ENCODE measurements around the gene NMRAL1. TPM values are rescaled to one million over a fixed set of nuclear protein-coding genes. Genes with fewer than 3 reads are reported as not detected.
A peak's percentile ranks its signal among the peaks of the same experiment; 100 is the strongest.

Gene NMRAL1
- total and polyA plus RNA-seq, 2 donors (not counting 1 experiment from before 2014, with no cell fraction given): 48.6 to 68.8 TPM

- peaks cover 25% of the 10 kb centered on the region for H3K4me1 Mint-ChIP-seq
- H3K4me3 Mint-ChIP-seq: peak within 1 kb of the TSS; percentile 97
- ChIA-PET POLR2A (interaction anchor here (0.9 kb wide), 1 partner anchor 50 kb away, joined by 5 read pairs; no protein-coding TSS in a partner anchor), CTCF (no interaction called here)
- H4K20me1 ChIP-seq (ENCODE audit: control insufficient read depth, insufficient read depth, low read length, poor library complexity, severe bottlenecking): peaks cover 3% of the 10 kb centered on the region
- H3K36me3 ChIP-seq (replicated peaks in 1 of 2; ENCODE audit: control extremely low read depth in 1 of 2, control insufficient read depth in 1 of 2, extremely low read depth in 1 of 2, insufficient read depth in 2 of 2, low read length in 1 of 2): peaks cover 2 to 6% of the 10 kb centered on the region in 2 experiments
- H3K9ac ChIP-seq (ENCODE audit: low read length): peak within 1 kb of the TSS; percentile 94
- peak within 1 kb of the TSS; percentile 80 to 99 (median 89) for H3K4me3 ChIP-seq (ENCODE audit: control extremely low read depth in 1 of 5, extremely low read depth in 1 of 5, insufficient read depth in 1 of 5, low read depth in 2 of 5, low read length in 4 of 5)
- no peaks in the 10 kb centered on the region for H3K9me3 ChIP-seq (ENCODE audit: control extremely low read depth in 1 of 3, control insufficient read depth in 2 of 3, insufficient read depth in 1 of 3, low read length in 2 of 3)
- peaks cover 14 to 20% of the 10 kb centered on the region in 2 donors for H3K4me1 ChIP-seq (ENCODE audit: control insufficient read depth in 2 of 2, insufficient read depth in 2 of 2, low read length in 2 of 2)
- H3K79me2 ChIP-seq (ENCODE audit: control insufficient read depth, insufficient read depth, low read length): peaks cover 44% of the 10 kb centered on the region
- peak; percentile 98 for DNase-seq
- no peak for TF ChIP-seq EZH2 (IDR thresholded peaks at IDR 0.05; ENCODE audit: borderline replicate concordance, insufficient read depth, low read depth, low read length, poor library complexity, severe bottlenecking)
- no peak for TF ChIP-seq CTCF (IDR thresholded peaks at IDR 0.05)
- intact Hi-C loops (cut with micrococcal nuclease): loop anchor here (1.0 to 2.0 kb wide), 8 partner anchors 9 to 191 kb away; partner anchors contain the start of genes CDIP1, CORO7, HMOX2 and PAM16
- ATAC-seq (ENCODE audit: low read depth): peak; percentile 92
- no peaks in the 10 kb centered on the region for H3K27me3 Mint-ChIP-seq
- under 1% methylated on average over 68 of the region's 68 CpGs for WGBS (ENCODE audit: insufficient coverage)
- peak within 1 kb of the TSS; percentile 100 for H3K27ac Mint-ChIP-seq
- peak within 1 kb of the TSS; percentile 93 to 96 for H3K27ac ChIP-seq (ENCODE audit: low read length in 2 of 2)
- H3K27me3 ChIP-seq (replicated peaks in 1 of 4; ENCODE audit: control extremely low read depth in 1 of 4, control insufficient read depth in 3 of 4, insufficient read depth in 4 of 4, low read length in 3 of 4): no peaks in the 10 kb centered on the region
- peak within 1 kb of the TSS; percentile 81 for H2AFZ ChIP-seq (ENCODE audit: insufficient read depth, low read depth, low read length, poor library complexity, severe bottlenecking)
- no peaks in the 10 kb centered on the region for H3K9me3 Mint-ChIP-seq (ENCODE audit: insufficient read depth)
- H3K4me2 ChIP-seq (replicated peaks; ENCODE audit: low read depth, low read length, poor library complexity, severe bottlenecking): peak within 1 kb of the TSS; percentile 81
Measured at GRCh38 chr16:4425378-4426020, 48.9 kb downstream of the NMRAL1 start, which contains the start of gene DNAJA3. Gene DNAJA3, plus strand, starts transcription at chr16:4425868. Its CDS starts 14 bp downstream, at chr16:4425882.

DNA sequence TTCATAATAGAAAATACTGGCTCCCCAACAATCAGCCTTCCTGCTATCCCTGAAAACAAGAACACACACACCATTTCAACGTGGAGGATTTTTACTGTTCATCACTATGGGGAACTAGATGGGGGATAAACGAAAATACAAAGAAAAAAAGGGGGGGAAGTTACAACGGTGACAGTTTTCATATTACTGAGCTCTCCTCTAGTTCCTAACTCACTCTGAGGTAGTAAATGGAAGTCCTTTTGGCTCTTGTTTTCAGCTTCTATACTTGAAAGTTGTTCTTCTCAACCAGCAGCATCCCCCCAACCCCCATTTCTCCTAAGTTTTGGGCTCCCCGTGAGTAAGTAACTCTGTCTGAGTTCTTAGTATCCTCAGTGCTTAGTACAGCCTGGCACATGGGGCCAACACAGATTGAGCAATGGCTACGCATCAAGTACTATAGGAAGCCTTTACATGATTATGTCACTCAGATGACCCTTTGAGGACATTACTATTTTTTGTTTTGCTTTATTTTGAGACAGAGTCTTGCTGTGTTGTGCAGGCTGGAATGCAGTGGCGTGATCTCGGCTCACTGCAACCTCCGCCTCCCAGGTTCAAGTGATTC lies 53.8 kb downstream of the NMRAL1 start:
- POLR2A ChIA-PET: interaction anchor here (0.6 kb wide), 1 partner anchor 52 kb away, joined by 5 read pairs; no protein-coding TSS in a partner anchor
- Histone ChIP-seq H3K9me3 (ENCODE audit: control extremely low read depth in 1 of 3, control insufficient read depth in 2 of 3, insufficient read depth in 1 of 3, low read length in 2 of 3) (no peaks in the 10 kb centered on the region), H3K36me3 (replicated peaks in 1 of 2; ENCODE audit: control extremely low read depth in 1 of 2, control insufficient read depth in 1 of 2, extremely low read depth in 1 of 2, insufficient read depth in 2 of 2, low read length in 1 of 2) (no peaks in the 10 kb centered on the region), H3K79me2 (ENCODE audit: control insufficient read depth, insufficient read depth, low read length) (peaks cover 3% of the 10 kb centered on the region), H4K20me1 (ENCODE audit: control insufficient read depth, insufficient read depth, low read length, poor library complexity, severe bottlenecking) (peaks cover 2% of the 10 kb centered on the region), H3K4me3 (ENCODE audit: control extremely low read depth in 1 of 5, extremely low read depth in 1 of 5, insufficient read depth in 1 of 5, low read depth in 2 of 5, low read length in 4 of 5) (no peak overlapping the region), H3K27me3 (replicated peaks in 1 of 4; ENCODE audit: control extremely low read depth in 1 of 4, control insufficient read depth in 3 of 4, insufficient read depth in 4 of 4, low read length in 3 of 4) (no peaks in the 10 kb centered on the region), H3K4me2 (replicated peaks; ENCODE audit: low read depth, low read length, poor library complexity, severe bottlenecking) (no peak overlapping the region), H3K9ac (ENCODE audit: low read length) (no peak overlapping the region), H3K27ac (ENCODE audit: low read length in 2 of 2) (no peak overlapping the region), H3K4me1 (ENCODE audit: control insufficient read depth in 2 of 2, insufficient read depth in 2 of 2, low read length in 2 of 2) (peaks cover 4 to 11% of the 10 kb centered on the region in 2 donors), H2AFZ (ENCODE audit: insufficient read depth, low read depth, low read length, poor library complexity, severe bottlenecking) (no peak overlapping the region)
- ATAC-seq (ENCODE audit: low read depth) (no peak), DNase-seq (no peak)
- Mint-ChIP-seq H3K4me3 (no peak overlapping the region), H3K4me1 (peaks cover 15% of the 10 kb centered on the region), H3K27ac (no peak overlapping the region), H3K27me3 (no peaks in the 10 kb centered on the region), H3K9me3 (ENCODE audit: insufficient read depth) (no peaks in the 10 kb centered on the region)
- no peak for TF ChIP-seq CTCF (IDR thresholded peaks at IDR 0.05)
- TF ChIP-seq EZH2 (IDR thresholded peaks at IDR 0.05; ENCODE audit: borderline replicate concordance, insufficient read depth, low read depth, low read length, poor library complexity, severe bottlenecking): no peak
- CTCF ChIA-PET: interaction anchor here (1.8 to 10.7 kb wide), 2 partner anchors 9 to 18 kb away, joined by 4 to 108 read pairs; no protein-coding TSS in a partner anchor
- WGBS (ENCODE audit: insufficient coverage): 95% methylated on average over 3 of the region's 8 CpGs
- intact Hi-C loops (cut with micrococcal nuclease): no loop called here

Data from B cell (primary cell).